HG03095 (cell line): ENCODE data around the gene OTUD4.
"Not testable (repeated sequence)": the region's sequence is repeated elsewhere in the genome, so short reads cannot be mapped to it uniquely, and the experiment has no call there.

Experiments
- ATAC-seq: cut with Tn5 transposase; IDR thresholded peaks from one replicate; pipeline ENCODE4 v1.9.1; 2021; ENCODE audit warnings: moderate library complexity; ENCODE audit not compliant: unreplicated experiment

Gene OTUD4

GRCh38 chr4:145180298-145181090 lies at the start of gene OTUD4:
Gene OTUD4 (minus strand): TSS chr4:145180589. CDS start chr4:145179973, 616 bp downstream.
- ATAC-seq = peak; percentile 71

- ATAC-seq = not testable (repeated sequence)
These were observed 42.8 kb upstream of the OTUD4 start for GRCh38 chr4:145223228-145223627.

- ATAC-seq = not testable (repeated sequence)
These were observed 41.1 kb upstream of the OTUD4 start for GRCh38 chr4:145221529-145221928.

GRCh38 chr4:145219090-145219489 lies 38.7 kb upstream of the OTUD4 start:
- ATAC-seq = no peak

GRCh38 chr4:145218251-145218650 lies 37.9 kb upstream of the OTUD4 start:
- peak; percentile 97 for ATAC-seq

GRCh38 chr4:145217349-145217748 lies 37.0 kb upstream of the OTUD4 start:
- no peak for ATAC-seq

GRCh38 chr4:145216535-145216934 lies 36.1 kb upstream of the OTUD4 start:
- ATAC-seq = no peak

GRCh38 chr4:145213245-145213644 lies 32.9 kb upstream of the OTUD4 start:
- ATAC-seq = peak; percentile 56

GRCh38 chr4:145207934-145208333 lies 27.5 kb upstream of the OTUD4 start:
- ATAC-seq = no peak

- ATAC-seq = no peak
These were observed 23.0 kb upstream of the OTUD4 start for GRCh38 chr4:145203410-145203809.

- ATAC-seq = no peak
These were observed 20.0 kb upstream of the OTUD4 start for GRCh38 chr4:145200366-145200765.

- no peak for ATAC-seq
These were observed 18.8 kb upstream of the OTUD4 start for GRCh38 chr4:145199051-145199716.

GRCh38 chr4:145196747-145197146 lies 16.4 kb upstream of the OTUD4 start:
- ATAC-seq = no peak

- ATAC-seq = peak; percentile 89
These were observed 15.0 kb upstream of the OTUD4 start for GRCh38 chr4:145195167-145195952.

- ATAC-seq = no peak
These were observed 9.6 kb upstream of the OTUD4 start for GRCh38 chr4:145189981-145190380.

- peak; percentile 71 for ATAC-seq
These were observed 6.3 kb upstream of the OTUD4 start for GRCh38 chr4:145186729-145187128.

- no peak for ATAC-seq
These were observed 3.2 kb upstream of the OTUD4 start for GRCh38 chr4:145183581-145183980.

- no peak for ATAC-seq
These were observed 2.6 kb upstream of the OTUD4 start for GRCh38 chr4:145183023-145183422.

- ATAC-seq = no peak
These were observed 1.8 kb upstream of the OTUD4 start for GRCh38 chr4:145182222-145182621.

GRCh38 chr4:145181091-145181501 lies 707 bp upstream of the OTUD4 start:
- no peak for ATAC-seq

- ATAC-seq = peak; percentile 8
These were observed 510 bp downstream of the OTUD4 start for GRCh38 chr4:145179861-145180297.
